Cardiac muscle cell (in vitro differentiated cells and primary cell): ENCODE data around the gene NEIL3. TPM values are rescaled to one million over a fixed set of nuclear protein-coding genes. Genes with fewer than 3 reads are reported as not detected.

Source experiments
- DNase-seq, 2 donors: peaks; one replicate each; pipeline versions ENCODE4 v3.0.0 to v3.0.0-alpha.2; 2010 to 2017; ENCODE audit warnings: low read depth in 1 of 2, low spot score in 1 of 2
- H3K27ac ChIP-seq: fragments of 200-600 bp; sonication (generic); 2 replicates; pipeline ENCODE4 v1.5.1; 2016
- H3K27me3 ChIP-seq: fragments of 200-600 bp; sonication (generic); 2 replicates; pipeline ENCODE4 v1.6.0; 2016; ENCODE audit warnings: control low read depth
- H3K36me3 ChIP-seq: fragments of 200-600 bp; sonication (generic); 2 replicates; pipeline ENCODE4 v1.5.1; 2016; ENCODE audit warnings: control low read depth
- H3K4me1 ChIP-seq: fragments of 200-600 bp; sonication (generic); 2 replicates; pipeline ENCODE4 v1.8.1; 2017; ENCODE audit warnings: low read depth, mild to moderate bottlenecking, mixed run types
- H3K4me3 ChIP-seq: fragments of 200-600 bp; sonication (generic); 2 replicates; pipeline ENCODE4 v1.5.1; 2016; ENCODE audit warnings: mild to moderate bottlenecking
- H3K9me3 ChIP-seq: fragments of 200-600 bp; sonication (generic); 2 replicates; pipeline ENCODE4 v1.5.1; 2017; ENCODE audit warnings: low read depth, mild to moderate bottlenecking, control low read depth
- CTCF ChIP-seq: IDR thresholded peaks from 2 replicates; pipeline ENCODE4 v1.5.1; 2012; ENCODE audit warnings: low read depth, mild to moderate bottlenecking, low read length
- polyA plus RNA-seq: library from polyadenylated mRNA; unstranded; fragments of >200 nt; fragmentation: Nextera tagmentation; extraction: Ambion mirVana; gene quantifications from 2 replicates; pipeline ENCODE4 v1.2.1, GENCODE V29; 2016
- total RNA-seq: library from RNA; depleted of rRNA; stranded (reverse); fragments of >200 nt; gene quantifications from 2 replicates; pipeline ENCODE4 v1.2.3, GENCODE V29; 2016

Gene NEIL3
- total and polyA plus RNA-seq, 2 experiments from 2014 or later: 2.0 to 7.4 TPM

DNA sequence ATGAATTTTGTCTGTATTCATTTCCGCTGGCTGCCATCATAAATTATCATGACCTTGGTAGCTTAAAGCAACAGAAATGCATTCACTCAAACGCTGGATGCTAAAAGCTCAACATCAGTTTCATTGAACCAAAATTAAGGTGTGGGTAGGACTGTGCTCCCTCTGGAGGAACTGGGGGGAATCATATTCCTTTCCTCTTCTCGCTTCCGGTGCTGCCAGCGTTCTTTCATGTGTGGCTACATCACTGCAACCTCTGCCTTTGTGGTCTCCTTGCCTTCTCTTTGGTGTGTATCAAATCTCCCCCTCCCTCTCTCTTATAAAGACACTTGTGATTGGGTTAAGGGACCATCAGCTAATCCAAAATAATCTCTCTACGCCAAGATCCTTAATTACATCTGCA, 39.5 kb downstream of the NEIL3 start:
- H3K36me3 ChIP-seq: no peaks in the 10 kb centered on the region
- TF ChIP-seq CTCF: no peak
- no peaks in the 10 kb centered on the region for H3K27me3 ChIP-seq
- no peaks in the 10 kb centered on the region for H3K4me1 ChIP-seq
- no peaks in the 10 kb centered on the region for H3K9me3 ChIP-seq
- no peak overlapping the region for H3K27ac ChIP-seq
- no peak for DNase-seq
- no peak overlapping the region for H3K4me3 ChIP-seq

- no peaks in the 10 kb centered on the region for H3K4me1 ChIP-seq
- H3K4me3 ChIP-seq: no peak overlapping the region
- DNase-seq: no peak
- no peaks in the 10 kb centered on the region for H3K27me3 ChIP-seq
- H3K9me3 ChIP-seq: no peaks in the 10 kb centered on the region
- no peaks in the 10 kb centered on the region for H3K36me3 ChIP-seq
- TF ChIP-seq CTCF: no peak
- no peak overlapping the region for H3K27ac ChIP-seq
These were observed 42.1 kb downstream of the NEIL3 start for GRCh38 chr4:177351622-177352244.

GRCh38 chr4:177356206-177356605, 46.5 kb downstream of the NEIL3 start:
- Histone ChIP-seq H3K36me3 (no peaks in the 10 kb centered on the region), H3K27me3 (no peaks in the 10 kb centered on the region), H3K9me3 (no peaks in the 10 kb centered on the region), H3K4me1 (no peaks in the 10 kb centered on the region), H3K27ac (no peak overlapping the region), H3K4me3 (no peak overlapping the region)
- no peak for TF ChIP-seq CTCF
- DNase-seq: no peak

DNA sequence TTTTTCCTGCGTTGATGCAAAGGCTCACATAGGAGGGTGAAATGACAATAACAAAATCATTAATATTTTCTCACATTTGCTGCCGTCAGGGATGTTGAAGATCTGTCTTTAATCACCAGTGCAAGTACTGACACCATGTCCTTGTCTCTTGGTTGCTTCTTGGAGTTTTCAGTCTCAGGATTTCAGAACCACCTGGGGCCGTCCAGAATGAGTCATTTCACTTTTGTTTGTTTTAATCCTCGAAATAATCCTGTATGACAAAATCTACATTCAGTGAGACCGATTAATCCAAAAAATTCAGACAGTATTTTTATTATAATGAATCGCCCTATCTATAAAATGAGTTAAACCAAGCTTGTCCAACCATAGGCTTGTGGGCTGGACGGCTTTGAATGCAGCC, 47.2 kb downstream of the NEIL3 start:
- DNase-seq: no peak
- H3K27me3 ChIP-seq: no peaks in the 10 kb centered on the region
- no peaks in the 10 kb centered on the region for H3K36me3 ChIP-seq
- H3K4me3 ChIP-seq: no peak overlapping the region
- no peak overlapping the region for H3K27ac ChIP-seq
- no peak for TF ChIP-seq CTCF
- no peaks in the 10 kb centered on the region for H3K4me1 ChIP-seq
- H3K9me3 ChIP-seq: no peaks in the 10 kb centered on the region

DNA sequence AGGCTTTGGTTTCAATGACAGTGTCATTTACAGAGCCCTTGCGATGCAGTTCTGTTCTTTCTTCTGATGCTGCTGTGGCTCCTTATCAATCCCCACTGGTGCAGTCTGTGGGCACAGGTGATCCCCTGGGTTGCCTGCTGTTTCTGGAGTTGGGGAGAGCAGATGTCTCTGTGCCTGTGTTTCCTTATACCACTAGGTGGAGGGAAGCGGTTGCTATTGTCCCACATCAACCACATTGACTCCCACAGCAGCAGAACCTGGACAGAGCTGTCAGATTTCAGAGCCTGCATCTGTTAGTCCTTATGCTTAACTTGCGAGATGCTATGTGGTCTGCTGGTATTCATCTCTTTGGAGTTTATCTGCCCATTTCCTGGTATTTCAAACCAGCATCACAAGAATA, 57.7 kb downstream of the NEIL3 start:
- no peak overlapping the region for H3K4me3 ChIP-seq
- TF ChIP-seq CTCF: peak; percentile 40
- H3K36me3 ChIP-seq: no peaks in the 10 kb centered on the region
- peak in 1 of 2 donors; percentile 49 for DNase-seq
- H3K4me1 ChIP-seq: peaks cover 10% of the 10 kb centered on the region
- no peaks in the 10 kb centered on the region for H3K27me3 ChIP-seq
- no peaks in the 10 kb centered on the region for H3K9me3 ChIP-seq
- no peak overlapping the region for H3K27ac ChIP-seq

- Histone ChIP-seq H3K27ac (no peak overlapping the region), H3K4me1 (peaks cover 10% of the 10 kb centered on the region), H3K9me3 (no peaks in the 10 kb centered on the region), H3K4me3 (no peak overlapping the region), H3K27me3 (no peaks in the 10 kb centered on the region), H3K36me3 (no peaks in the 10 kb centered on the region)
- TF ChIP-seq CTCF: no peak
- peak; percentile 4 to 44 for DNase-seq
These were observed 59.7 kb downstream of the NEIL3 start for GRCh38 chr4:177369372-177369771.
